HG03060 (cell line): ENCODE results near the gene CLDN5.

Source experiments
- ATAC-seq: cut with Tn5 transposase; IDR thresholded peaks from one replicate; pipeline ENCODE4 v1.9.1; 2021; ENCODE audit warnings: low read depth, moderate number of reproducible peaks; ENCODE audit not compliant: unreplicated experiment

Gene CLDN5, protein sequence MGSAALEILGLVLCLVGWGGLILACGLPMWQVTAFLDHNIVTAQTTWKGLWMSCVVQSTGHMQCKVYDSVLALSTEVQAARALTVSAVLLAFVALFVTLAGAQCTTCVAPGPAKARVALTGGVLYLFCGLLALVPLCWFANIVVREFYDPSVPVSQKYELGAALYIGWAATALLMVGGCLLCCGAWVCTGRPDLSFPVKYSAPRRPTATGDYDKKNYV

GRCh38 chr22:19524170-19525115 is at the start of gene CLDN5:
CLDN5 (minus strand) TSS chr22:19524410; CDS start chr22:19524255, 155 bp downstream.
- no peak for ATAC-seq

DNA sequence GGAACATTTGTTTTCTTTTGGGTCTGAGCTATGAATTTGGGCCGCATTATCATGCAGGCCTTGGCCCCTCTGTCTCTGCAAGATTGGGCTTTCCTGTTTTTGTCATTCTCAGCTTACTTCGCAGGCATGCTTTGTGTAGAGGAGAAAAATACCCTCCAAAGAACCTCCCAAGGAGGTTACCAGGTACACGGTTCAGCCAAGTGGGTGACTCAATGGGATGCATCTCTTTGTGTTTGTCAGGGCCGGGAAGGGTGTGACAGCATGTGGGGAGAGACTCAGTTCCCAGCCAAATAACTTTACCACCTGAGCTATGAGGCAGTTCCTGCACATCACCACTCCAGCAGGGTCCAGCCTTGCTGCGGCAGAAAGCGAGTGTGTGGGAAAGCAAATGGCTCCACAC is 47.8 kb upstream of the CLDN5 start:
- no peak for ATAC-seq

DNA sequence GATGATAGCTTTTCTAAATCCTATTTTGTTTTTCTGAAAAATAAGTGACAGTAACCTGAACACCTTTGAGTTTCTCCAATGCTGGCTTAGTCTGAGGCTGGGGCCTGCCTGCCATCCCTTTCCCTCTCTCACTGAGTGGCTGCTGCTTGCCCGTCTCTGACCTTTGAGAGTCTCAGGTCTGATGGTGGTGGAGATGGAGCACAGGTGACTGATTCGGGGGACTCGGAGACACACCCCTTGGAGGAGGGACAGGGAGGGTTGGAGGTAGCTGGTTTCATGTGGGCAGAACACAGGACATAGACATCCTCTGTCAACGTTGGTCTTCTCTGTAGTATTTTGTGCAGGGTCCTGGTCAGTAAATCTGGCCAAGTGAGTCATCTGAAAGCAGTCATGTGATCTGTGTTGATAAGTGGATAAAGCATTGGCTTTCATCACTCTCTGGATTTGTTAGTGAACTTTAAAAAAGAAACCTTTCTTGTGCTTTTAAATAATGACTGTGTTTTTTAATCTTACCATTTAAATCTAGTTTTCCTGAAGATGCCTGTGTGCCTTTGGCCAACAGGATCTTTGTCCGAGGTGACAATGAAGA is 47.1 kb upstream of the CLDN5 start:
- ATAC-seq: no peak

DNA sequence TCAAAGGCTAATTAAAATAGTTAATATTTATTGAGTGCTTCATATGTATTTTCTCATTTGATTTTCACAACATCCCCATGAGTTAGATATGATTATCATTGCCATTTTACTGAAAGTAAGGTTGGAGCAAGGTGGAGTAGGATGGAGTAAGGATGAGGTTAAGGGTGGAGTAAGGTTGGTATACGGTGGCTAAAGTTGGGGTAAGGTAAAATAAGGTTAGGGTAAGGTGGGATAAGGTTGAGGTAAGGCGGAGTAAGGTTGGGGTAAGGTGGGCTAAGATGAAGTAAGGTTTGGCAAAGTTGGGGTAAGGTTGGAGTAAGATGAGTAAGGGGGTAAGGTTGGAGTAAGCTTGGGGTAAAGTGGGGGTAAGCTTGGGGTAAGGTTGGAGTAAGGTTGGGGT is 45.8 kb upstream of the CLDN5 start:
- no peak for ATAC-seq

DNA sequence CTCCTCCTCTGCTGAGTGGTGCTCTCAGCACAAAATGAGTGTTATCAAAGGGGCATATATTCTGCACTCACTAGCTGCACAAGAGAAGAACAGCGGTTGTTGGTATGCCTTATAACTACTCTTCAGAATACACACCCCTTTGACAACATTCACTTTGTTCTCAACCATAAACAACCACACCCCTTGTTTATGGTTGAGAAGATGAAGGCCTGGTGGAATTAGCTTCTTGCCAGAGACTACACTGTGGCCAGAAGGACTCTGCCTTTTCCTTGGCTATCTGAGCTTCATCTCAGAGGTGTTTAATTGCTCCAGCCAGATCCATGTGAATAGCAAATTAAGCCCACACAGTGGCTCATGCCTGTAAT is 45.0 kb upstream of the CLDN5 start:
- ATAC-seq: no peak

GRCh38 chr22:19568337-19569275 is 44.4 kb upstream of the CLDN5 start:
- no peak for ATAC-seq

DNA sequence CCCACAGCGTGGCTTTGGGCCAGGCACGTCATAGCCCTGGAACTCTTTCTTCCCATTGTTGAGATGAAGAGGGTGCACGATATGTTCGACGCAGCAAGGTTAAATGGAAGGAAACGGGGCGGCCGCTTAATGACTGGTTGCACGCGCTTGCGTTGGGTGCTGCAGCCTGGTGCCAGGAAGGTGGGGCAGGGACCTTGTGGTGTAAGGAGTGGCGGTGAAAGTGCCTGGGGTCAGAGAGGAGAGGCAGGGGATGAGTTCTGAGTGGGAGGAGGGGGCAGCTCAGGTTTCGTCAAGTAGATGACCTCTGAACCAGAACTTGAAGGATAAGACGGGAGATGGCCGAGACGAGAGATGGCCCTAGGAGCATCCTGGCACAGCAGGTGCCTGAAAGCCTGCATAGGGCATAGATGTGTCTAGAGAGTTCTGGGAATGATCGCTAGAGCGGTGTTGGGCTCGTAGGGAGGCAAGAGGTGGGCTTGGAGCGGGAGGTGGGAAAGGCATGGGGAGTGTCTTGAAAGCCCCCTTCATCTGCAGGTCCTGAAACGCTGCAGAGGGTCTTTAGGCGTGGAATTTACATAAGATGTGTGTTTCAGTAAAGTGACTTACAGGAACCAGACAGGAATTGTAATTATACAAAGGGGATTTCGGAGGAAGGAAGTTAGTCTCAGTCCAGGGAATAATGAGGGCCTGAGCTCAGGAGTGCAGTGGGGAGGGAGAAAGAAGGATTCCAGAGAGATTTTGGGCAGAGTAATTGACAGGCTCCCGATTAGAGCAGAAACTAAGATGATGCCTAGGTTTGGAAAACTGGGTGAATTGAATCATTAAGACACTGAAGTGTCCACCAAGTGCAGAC is 43.2 kb upstream of the CLDN5 start:
- no peak for ATAC-seq

DNA sequence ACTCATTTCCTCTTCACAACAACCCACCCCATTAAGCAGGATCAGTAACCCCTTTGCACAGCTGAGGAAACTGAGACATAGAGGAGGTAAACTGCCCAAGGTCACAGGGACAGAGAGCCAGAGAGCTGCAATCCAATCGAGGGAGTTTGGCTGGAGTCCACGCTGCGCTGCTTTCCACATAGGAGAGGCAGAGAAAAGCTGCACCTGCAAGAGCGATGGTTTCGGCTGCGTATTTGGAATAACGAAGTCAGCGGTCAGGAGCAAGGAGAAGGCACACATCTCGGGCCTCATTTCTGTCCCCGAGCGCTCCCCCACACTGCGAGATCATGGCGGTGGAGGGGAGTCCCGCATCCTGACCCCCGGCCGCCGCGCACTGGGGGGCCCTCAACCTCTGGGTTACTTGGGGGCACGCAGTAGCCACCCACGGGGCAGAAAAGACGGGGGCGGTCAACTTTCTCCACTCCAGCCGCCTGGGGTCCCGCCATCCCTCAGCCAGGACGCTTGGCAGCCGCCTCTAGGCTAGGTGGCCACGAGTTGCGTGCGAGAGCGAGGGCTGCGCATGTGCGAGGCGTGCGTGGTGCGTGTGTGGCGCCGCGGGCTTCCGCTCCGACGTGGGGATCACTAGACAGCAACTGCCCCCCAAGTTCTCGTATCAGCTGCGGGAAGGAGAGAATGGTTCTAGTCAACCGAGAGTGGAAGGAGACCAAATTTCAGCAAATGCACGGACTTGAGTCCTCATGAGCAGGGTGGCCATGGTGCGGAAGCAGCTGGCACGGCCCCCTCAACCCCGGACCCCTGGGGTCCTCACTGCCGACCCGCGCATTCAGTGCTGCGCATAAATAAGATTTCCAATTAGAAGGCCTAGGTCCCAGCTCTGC is 42.3 kb upstream of the CLDN5 start:
- no peak for ATAC-seq

DNA sequence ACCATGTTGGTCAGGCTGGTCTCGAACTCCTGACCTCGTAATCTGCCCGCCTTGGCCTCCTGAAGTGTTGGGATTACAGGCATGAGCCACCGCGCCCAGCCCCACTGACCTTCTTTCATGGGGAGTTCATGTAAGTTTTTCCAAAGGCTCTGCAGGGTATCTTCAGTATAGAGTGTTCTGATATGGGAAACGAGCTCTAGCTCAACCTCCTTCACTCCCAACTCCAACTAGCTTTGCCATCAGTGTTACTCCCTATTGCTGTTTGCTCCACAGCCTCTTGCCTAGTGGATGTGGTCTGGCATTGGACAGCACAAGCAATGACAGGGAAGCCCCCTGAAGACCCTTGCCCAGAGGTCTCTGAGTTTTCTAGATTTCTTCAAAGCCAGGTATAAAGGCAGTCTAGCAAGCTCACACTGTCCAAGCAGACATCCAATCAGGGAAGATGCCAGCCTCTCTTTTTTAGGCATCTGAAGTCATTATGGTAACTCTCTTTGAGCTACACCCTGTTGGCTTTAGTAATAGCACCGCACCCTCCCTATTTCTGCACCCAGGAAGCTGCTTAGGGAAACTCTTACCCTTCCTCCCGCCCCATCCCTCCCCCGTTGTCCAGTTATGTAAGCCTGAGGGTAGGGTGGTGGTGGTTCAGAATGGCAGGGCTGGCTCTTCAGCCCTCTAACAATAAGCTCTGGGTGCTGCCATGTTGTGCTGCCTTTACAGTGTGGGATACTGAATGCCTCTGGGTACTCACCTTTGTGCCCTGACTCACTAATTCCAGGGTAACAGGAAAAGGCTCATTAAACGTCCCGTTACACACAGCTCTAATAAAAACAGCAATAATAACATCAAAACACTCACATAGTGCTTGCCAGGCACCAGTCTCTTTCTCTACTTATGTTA is 41.4 kb upstream of the CLDN5 start:
- no peak for ATAC-seq

DNA sequence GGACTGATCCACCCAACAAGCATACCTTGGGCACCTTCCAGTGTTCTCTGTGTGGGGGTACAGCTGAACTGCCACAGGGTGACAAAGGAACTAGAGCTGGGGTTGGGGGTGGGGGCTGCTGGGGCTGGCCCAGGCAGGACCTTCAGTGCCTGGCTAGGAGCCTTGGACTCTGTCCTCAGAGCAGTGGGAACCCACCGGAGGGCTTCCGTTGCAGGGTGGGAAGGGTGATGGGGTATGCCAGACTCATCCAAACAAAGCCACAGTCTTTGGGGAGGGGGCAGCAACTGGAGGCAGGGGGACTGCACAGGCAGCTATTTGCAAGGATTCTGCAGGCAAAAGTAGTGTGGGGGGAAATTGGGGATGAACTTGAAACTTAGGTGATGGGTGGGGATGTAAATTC is 35.7 kb upstream of the CLDN5 start:
- no peak for ATAC-seq

DNA sequence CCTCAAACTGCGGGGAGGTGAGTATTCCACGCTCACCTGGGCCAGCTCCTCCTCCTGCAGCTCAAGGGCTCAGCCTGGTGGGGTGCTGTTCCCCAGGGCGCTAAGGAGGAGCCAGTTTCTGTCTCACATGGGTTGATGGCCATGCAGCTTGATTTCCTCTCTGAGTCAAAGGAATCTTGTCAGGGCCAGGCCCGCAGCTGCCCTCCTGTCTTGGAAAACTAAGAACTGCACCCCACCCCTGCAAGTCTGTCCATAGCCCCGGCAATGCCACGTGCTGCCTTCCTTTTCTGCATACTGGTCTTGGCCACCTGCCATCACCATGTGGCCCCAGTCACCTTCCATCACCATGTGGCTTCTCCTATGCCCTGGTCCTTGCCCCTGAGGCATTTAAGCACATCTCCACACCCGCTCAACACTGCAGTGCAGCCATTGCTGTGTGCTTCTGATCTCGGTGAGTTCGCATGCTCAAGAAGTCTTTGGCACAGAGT is 35.2 kb upstream of the CLDN5 start:
- ATAC-seq: no peak

DNA sequence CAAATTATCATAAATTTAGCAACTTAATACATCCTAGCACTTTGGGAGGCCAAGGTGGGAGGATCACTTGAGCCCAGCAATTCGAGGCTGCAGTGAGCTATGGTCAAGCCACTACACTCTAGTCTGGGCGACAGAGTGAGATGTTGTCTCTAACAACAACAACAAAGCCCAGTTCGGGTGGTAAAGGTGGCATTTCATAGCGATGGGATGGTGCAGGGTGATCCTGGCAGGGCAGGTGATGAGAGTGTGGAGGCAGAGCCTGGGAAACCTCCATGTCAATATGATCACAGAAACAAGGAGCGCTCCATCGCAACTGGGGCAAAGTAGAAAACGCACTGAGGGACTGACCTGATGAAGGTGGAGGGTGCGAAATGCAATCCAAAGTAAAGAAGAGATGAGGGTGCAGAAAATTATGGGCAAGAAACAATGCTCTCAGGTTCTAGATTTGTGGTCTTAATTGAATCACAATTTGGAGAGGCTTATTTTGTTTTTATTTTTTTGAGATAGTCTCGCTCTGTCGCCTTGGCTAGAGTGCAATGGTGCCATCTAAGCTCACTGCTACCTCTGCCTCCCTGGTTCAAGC is 32.8 kb upstream of the CLDN5 start:
- no peak for ATAC-seq

GRCh38 chr22:19555651-19556050 is 31.4 kb upstream of the CLDN5 start:
- ATAC-seq: no peak

DNA sequence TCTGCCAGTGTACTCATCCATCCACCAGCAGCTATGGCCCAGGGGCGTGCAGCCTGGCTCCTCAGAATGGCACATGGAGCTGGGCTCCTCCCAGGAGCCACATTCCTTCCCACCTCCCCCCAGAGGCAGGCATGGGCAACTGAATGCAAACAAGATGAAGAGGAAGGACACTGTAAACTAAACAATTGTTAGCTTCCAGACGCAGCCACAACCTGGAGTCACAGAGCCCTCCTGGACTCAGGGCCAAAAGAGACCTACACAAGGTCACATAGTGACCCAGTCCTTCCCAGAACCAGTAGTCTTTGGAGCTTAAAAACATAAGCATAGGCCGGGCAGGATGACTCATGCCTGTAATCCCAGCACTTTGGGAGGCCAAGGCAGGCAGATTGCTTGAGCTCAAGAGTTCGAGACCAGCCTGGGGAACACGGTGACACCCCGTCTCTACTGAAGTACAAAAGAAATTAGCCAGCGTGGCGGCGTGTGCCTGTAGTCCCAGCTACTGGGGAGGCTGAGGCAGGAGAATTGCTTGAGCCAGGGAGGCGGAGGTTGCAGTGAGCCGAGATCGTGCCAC is 30.7 kb upstream of the CLDN5 start:
- no peak for ATAC-seq

GRCh38 chr22:19553201-19553600 is 29.0 kb upstream of the CLDN5 start:
- ATAC-seq: no peak

DNA sequence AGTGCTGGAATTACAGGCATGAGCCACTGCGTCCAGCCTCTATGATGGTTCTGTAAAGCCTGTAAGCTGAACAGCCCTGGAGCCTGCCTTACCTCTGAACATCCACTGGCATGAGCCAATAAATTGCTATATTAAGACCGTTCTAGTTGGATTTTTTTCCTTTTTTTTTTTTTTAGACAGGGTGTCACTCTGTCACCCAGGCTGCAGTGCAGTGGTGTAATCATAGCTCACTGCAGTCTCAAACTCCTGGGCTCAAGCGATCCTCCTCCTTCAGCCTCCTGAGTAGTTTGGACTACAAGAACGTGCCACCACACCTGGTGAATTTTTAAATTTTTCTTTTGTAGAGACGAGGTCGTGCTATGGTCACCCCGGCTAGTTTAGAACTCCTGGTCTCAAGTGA is 26.2 kb upstream of the CLDN5 start:
- no peak for ATAC-seq

DNA sequence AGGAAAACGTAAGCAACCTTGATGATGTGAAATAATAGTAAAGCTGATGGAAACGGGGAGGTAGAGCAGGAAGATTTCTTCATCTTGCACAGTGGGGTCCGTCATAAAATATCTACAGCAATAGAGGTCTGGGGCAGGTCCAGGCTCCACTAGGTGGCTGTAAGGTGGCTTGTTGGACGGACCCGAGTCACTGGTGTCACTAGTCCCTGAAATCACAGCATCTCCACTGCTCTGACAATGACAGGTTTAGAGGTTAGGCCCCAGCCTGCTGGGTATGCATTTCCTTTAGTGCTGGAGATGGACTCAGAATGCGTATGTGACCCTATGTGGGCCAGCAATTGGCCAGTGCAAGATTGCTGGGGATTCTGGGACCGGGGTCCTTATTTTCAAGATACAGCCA is 25.2 kb upstream of the CLDN5 start:
- ATAC-seq: no peak
